ENCODE results near the gene LHFPL3. TPM values are rescaled to one million over a fixed set of nuclear protein-coding genes. Genes with fewer than 3 reads are reported as not detected.

LHFPL3 gene
- total and polyA plus RNA-seq, 5 donors from 2014 or later, result not detected

GRCh38 chr7:104891949-104892348 lies 563.5 kb downstream of the LHFPL3 start:
- no peaks in the 10 kb centered on the region for H3K36me3 Mint-ChIP-seq
- ATAC-seq (ENCODE audit: low read depth in 2 of 2) (no peak), DNase-seq (no peak)
- no peak overlapping the region for H3K4me3 ChIP-seq (ENCODE audit: low read depth, low read length)
- H3K4me1 Mint-ChIP-seq, result peaks cover 0 to 2% (median 0%) of the 10 kb centered on the region in 4 donors
- H3K27ac Mint-ChIP-seq, result no peak overlapping the region
- no peak overlapping the region for H3K27ac ChIP-seq (ENCODE audit: insufficient read depth, low read length, poor library complexity, severe bottlenecking)
- H3K36me3 ChIP-seq (ENCODE audit: control insufficient read depth, insufficient read depth, low read length), result no peaks in the 10 kb centered on the region
- peaks cover 13% of the 10 kb centered on the region for H3K27me3 Mint-ChIP-seq
- no peaks in the 10 kb centered on the region for H3K4me1 ChIP-seq (ENCODE audit: control insufficient read depth, insufficient read depth, low read length, poor library complexity, severe bottlenecking)
- H3K9me3 Mint-ChIP-seq, result peaks cover 0 to 2% (median 0%) of the 10 kb centered on the region in 7 donors
- no peaks in the 10 kb centered on the region for H3K9me3 ChIP-seq (ENCODE audit: control insufficient read depth in 2 of 2, low read length in 2 of 2)
- no peaks in the 10 kb centered on the region for H3K27me3 ChIP-seq (ENCODE audit: control insufficient read depth, insufficient read depth, low read length)
- H3K4me3 Mint-ChIP-seq, result no peak overlapping the region

GRCh38 chr7:104894314-104894713 lies 565.9 kb downstream of the LHFPL3 start:
- peaks cover 6% of the 10 kb centered on the region for H3K27me3 Mint-ChIP-seq
- no peaks in the 10 kb centered on the region for H3K27me3 ChIP-seq (ENCODE audit: control insufficient read depth, insufficient read depth, low read length)
- peaks cover 0 to 2% (median 0%) of the 10 kb centered on the region in 7 donors for H3K9me3 Mint-ChIP-seq
- no peak for DNase-seq
- no peak overlapping the region for H3K27ac Mint-ChIP-seq
- no peak overlapping the region for H3K4me3 ChIP-seq (ENCODE audit: low read depth, low read length)
- no peaks in the 10 kb centered on the region for H3K9me3 ChIP-seq (ENCODE audit: control insufficient read depth in 2 of 2, low read length in 2 of 2)
- ATAC-seq (ENCODE audit: low read depth in 2 of 2), result no peak
- no peak overlapping the region for H3K4me3 Mint-ChIP-seq
- no peaks in the 10 kb centered on the region for H3K36me3 ChIP-seq (ENCODE audit: control insufficient read depth, insufficient read depth, low read length)
- H3K4me1 Mint-ChIP-seq, result peaks cover 0 to 4% (median 0%) of the 10 kb centered on the region in 4 donors
- no peak overlapping the region for H3K27ac ChIP-seq (ENCODE audit: insufficient read depth, low read length, poor library complexity, severe bottlenecking)
- H3K4me1 ChIP-seq (ENCODE audit: control insufficient read depth, insufficient read depth, low read length, poor library complexity, severe bottlenecking), result no peaks in the 10 kb centered on the region
- H3K36me3 Mint-ChIP-seq, result no peaks in the 10 kb centered on the region

- H3K27ac Mint-ChIP-seq, result no peak overlapping the region
- H3K36me3 ChIP-seq (ENCODE audit: control insufficient read depth, insufficient read depth, low read length), result no peaks in the 10 kb centered on the region
- H3K9me3 Mint-ChIP-seq, result peaks cover 0 to 2% (median 0%) of the 10 kb centered on the region in 7 donors
- no peak for ATAC-seq (ENCODE audit: low read depth in 2 of 2)
- no peak overlapping the region for H3K4me3 ChIP-seq (ENCODE audit: low read depth, low read length)
- H3K36me3 Mint-ChIP-seq, result no peaks in the 10 kb centered on the region
- peaks cover 0 to 5% (median 0%) of the 10 kb centered on the region in 4 donors for H3K4me1 Mint-ChIP-seq
- no peaks in the 10 kb centered on the region for H3K9me3 ChIP-seq (ENCODE audit: control insufficient read depth in 2 of 2, low read length in 2 of 2)
- no peak overlapping the region for H3K4me3 Mint-ChIP-seq
- no peak overlapping the region for H3K27ac ChIP-seq (ENCODE audit: insufficient read depth, low read length, poor library complexity, severe bottlenecking)
- peaks cover 6% of the 10 kb centered on the region for H3K27me3 Mint-ChIP-seq
- no peak for DNase-seq
- no peaks in the 10 kb centered on the region for H3K4me1 ChIP-seq (ENCODE audit: control insufficient read depth, insufficient read depth, low read length, poor library complexity, severe bottlenecking)
- H3K27me3 ChIP-seq (ENCODE audit: control insufficient read depth, insufficient read depth, low read length), result no peaks in the 10 kb centered on the region
These were observed 566.5 kb downstream of the LHFPL3 start for GRCh38 chr7:104894726-104895521.

- Mint-ChIP-seq H3K27ac (no peak overlapping the region), H3K9me3 (peaks cover 0 to 2% (median 0%) of the 10 kb centered on the region in 7 donors), H3K27me3 (peaks cover 2% of the 10 kb centered on the region), H3K4me3 (no peak overlapping the region), H3K36me3 (no peaks in the 10 kb centered on the region), H3K4me1 (peaks cover 0 to 5% (median 0%) of the 10 kb centered on the region in 4 donors)
- no peaks in the 10 kb centered on the region for H3K27me3 ChIP-seq (ENCODE audit: control insufficient read depth, insufficient read depth, low read length)
- no peak overlapping the region for H3K4me3 ChIP-seq (ENCODE audit: low read depth, low read length)
- no peak for ATAC-seq (ENCODE audit: low read depth in 2 of 2)
- no peaks in the 10 kb centered on the region for H3K36me3 ChIP-seq (ENCODE audit: control insufficient read depth, insufficient read depth, low read length)
- no peak for DNase-seq
- no peaks in the 10 kb centered on the region for H3K9me3 ChIP-seq (ENCODE audit: control insufficient read depth in 2 of 2, low read length in 2 of 2)
- no peak overlapping the region for H3K27ac ChIP-seq (ENCODE audit: insufficient read depth, low read length, poor library complexity, severe bottlenecking)
- no peaks in the 10 kb centered on the region for H3K4me1 ChIP-seq (ENCODE audit: control insufficient read depth, insufficient read depth, low read length, poor library complexity, severe bottlenecking)
These were observed 567.3 kb downstream of the LHFPL3 start for GRCh38 chr7:104895522-104896236.

DNA sequence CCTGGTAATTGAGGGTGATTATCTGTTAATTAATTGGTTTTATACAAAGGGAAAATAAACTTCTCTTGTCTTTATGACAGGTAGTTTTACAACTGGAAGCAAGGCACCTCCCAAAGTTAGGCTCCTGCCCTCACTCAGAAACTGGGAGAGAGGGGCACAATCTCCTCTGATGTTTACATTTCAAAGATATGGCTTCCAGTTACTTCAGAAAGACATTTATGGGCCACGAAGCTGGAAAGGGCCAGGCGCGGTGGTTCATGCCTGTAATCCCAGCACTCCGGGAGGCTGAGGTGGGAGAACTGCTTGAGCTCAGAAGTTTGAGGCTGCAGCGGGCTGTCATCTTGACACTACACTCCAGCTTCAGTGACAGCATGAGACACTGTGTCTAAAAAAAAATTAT lies 570.0 kb downstream of the LHFPL3 start:
- no peaks in the 10 kb centered on the region for H3K27me3 Mint-ChIP-seq
- Histone ChIP-seq H3K9me3 (ENCODE audit: control insufficient read depth in 2 of 2, low read length in 2 of 2) (no peaks in the 10 kb centered on the region), H3K36me3 (ENCODE audit: control insufficient read depth, insufficient read depth, low read length) (no peaks in the 10 kb centered on the region), H3K27me3 (ENCODE audit: control insufficient read depth, insufficient read depth, low read length) (peaks cover 2% of the 10 kb centered on the region), H3K4me3 (ENCODE audit: low read depth, low read length) (no peak overlapping the region), H3K27ac (ENCODE audit: insufficient read depth, low read length, poor library complexity, severe bottlenecking) (no peak overlapping the region), H3K4me1 (ENCODE audit: control insufficient read depth, insufficient read depth, low read length, poor library complexity, severe bottlenecking) (no peaks in the 10 kb centered on the region)
- H3K27ac Mint-ChIP-seq, result no peak overlapping the region
- H3K4me1 Mint-ChIP-seq, result peaks cover 0 to 5% (median 0%) of the 10 kb centered on the region in 4 donors
- DNase-seq (no peak), ATAC-seq (ENCODE audit: low read depth in 2 of 2) (no peak)
- no peaks in the 10 kb centered on the region for H3K36me3 Mint-ChIP-seq
- H3K4me3 Mint-ChIP-seq, result no peak overlapping the region
- H3K9me3 Mint-ChIP-seq, result peaks cover 0 to 2% (median 0%) of the 10 kb centered on the region in 7 donors

- Mint-ChIP-seq H3K36me3 (no peaks in the 10 kb centered on the region), H3K9me3 (no peaks in the 10 kb centered on the region), H3K4me1 (peaks cover 0 to 3% (median 0%) of the 10 kb centered on the region in 4 donors), H3K27ac (no peak overlapping the region), H3K4me3 (no peak overlapping the region), H3K27me3 (peaks cover 4% of the 10 kb centered on the region)
- peaks cover 3% of the 10 kb centered on the region for H3K27me3 ChIP-seq (ENCODE audit: control insufficient read depth, insufficient read depth, low read length)
- H3K4me3 ChIP-seq (ENCODE audit: low read depth, low read length), result no peak overlapping the region
- no peaks in the 10 kb centered on the region for H3K9me3 ChIP-seq (ENCODE audit: control insufficient read depth in 2 of 2, low read length in 2 of 2)
- no peaks in the 10 kb centered on the region for H3K36me3 ChIP-seq (ENCODE audit: control insufficient read depth, insufficient read depth, low read length)
- H3K27ac ChIP-seq (ENCODE audit: insufficient read depth, low read length, poor library complexity, severe bottlenecking), result no peak overlapping the region
- no peak for ATAC-seq (ENCODE audit: low read depth in 2 of 2)
- H3K4me1 ChIP-seq (ENCODE audit: control insufficient read depth, insufficient read depth, low read length, poor library complexity, severe bottlenecking), result no peaks in the 10 kb centered on the region
- DNase-seq, result no peak
These were observed 572.3 kb downstream of the LHFPL3 start for GRCh38 chr7:104900525-104901239.

DNA sequence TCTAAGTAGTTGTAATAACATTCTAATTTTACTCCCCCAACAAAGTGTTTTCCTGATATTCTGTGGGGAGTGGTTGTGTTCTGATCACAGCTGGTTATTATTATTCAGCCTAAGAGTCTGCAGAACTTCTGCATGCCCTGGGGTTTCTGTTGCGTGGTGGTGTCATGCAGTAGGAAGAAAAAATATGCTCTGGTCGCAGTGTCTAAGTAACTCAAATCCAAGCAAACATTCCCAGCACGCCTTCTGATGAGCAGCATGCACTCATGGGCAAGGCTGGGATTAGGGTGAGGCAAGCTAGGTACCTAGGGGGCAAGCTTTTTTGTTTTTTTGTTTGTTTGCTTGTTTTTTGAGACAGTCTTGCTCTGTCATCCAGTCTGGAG lies 572.8 kb downstream of the LHFPL3 start:
- peaks cover 8% of the 10 kb centered on the region for H3K27me3 ChIP-seq (ENCODE audit: control insufficient read depth, insufficient read depth, low read length)
- no peaks in the 10 kb centered on the region for H3K36me3 Mint-ChIP-seq
- peaks cover 0 to 3% (median 0%) of the 10 kb centered on the region in 4 donors for H3K4me1 Mint-ChIP-seq
- H3K27ac Mint-ChIP-seq, result no peak overlapping the region
- H3K4me1 ChIP-seq (ENCODE audit: control insufficient read depth, insufficient read depth, low read length, poor library complexity, severe bottlenecking), result no peaks in the 10 kb centered on the region
- H3K9me3 Mint-ChIP-seq, result no peaks in the 10 kb centered on the region
- DNase-seq (no peak), ATAC-seq (ENCODE audit: low read depth in 2 of 2) (no peak)
- H3K4me3 Mint-ChIP-seq, result no peak overlapping the region
- H3K36me3 ChIP-seq (ENCODE audit: control insufficient read depth, insufficient read depth, low read length), result no peaks in the 10 kb centered on the region
- peaks cover 7% of the 10 kb centered on the region for H3K27me3 Mint-ChIP-seq
- no peak overlapping the region for H3K27ac ChIP-seq (ENCODE audit: insufficient read depth, low read length, poor library complexity, severe bottlenecking)
- no peak overlapping the region for H3K4me3 ChIP-seq (ENCODE audit: low read depth, low read length)
- H3K9me3 ChIP-seq (ENCODE audit: control insufficient read depth in 2 of 2, low read length in 2 of 2), result no peaks in the 10 kb centered on the region

Measured in CD4-positive, CD25-positive, alpha-beta regulatory T cell (primary cell).